ENCODE measurements around the gene MERTK.

The MERTK gene

GRCh38 chr2:112004253-112004645, 105.8 kb downstream of the MERTK start:
- no peak for DNase-seq

GRCh38 chr2:112005406-112006075, 107.1 kb downstream of the MERTK start:
- H3K27ac ChIP-seq: no peak overlapping the region

More at GRCh38 chr2:112004253-112004645, 105.8 kb downstream of the MERTK start:
- Histone ChIP-seq H3K9me3 (ENCODE audit: severe bottlenecking) (no peaks in the 10 kb centered on the region), H3K27ac (no peak overlapping the region), H3K36me3 (no peaks in the 10 kb centered on the region), H3K4me3 (ENCODE audit: low read depth, low read length) (no peak overlapping the region), H3K27me3 (ENCODE audit: insufficient read depth, low read depth, severe bottlenecking) (no peaks in the 10 kb centered on the region)
- no peak for TF ChIP-seq CTCF (IDR thresholded peaks at IDR 0.05; ENCODE audit: low read depth, low read length)

GRCh38 chr2:112006076-112006410, 107.6 kb downstream of the MERTK start:
- Histone ChIP-seq H3K36me3 (no peaks in the 10 kb centered on the region), H3K27ac (no peak overlapping the region), H3K27me3 (ENCODE audit: insufficient read depth, low read depth, severe bottlenecking) (no peaks in the 10 kb centered on the region), H3K4me3 (ENCODE audit: low read depth, low read length) (no peak overlapping the region), H3K9me3 (ENCODE audit: severe bottlenecking) (no peaks in the 10 kb centered on the region)
- no peak for TF ChIP-seq CTCF (IDR thresholded peaks at IDR 0.05; ENCODE audit: low read depth, low read length)
- no peak for DNase-seq

More at GRCh38 chr2:112005406-112006075, 107.1 kb downstream of the MERTK start:
- Histone ChIP-seq H3K4me3 (ENCODE audit: low read depth, low read length) (no peak overlapping the region), H3K27me3 (ENCODE audit: insufficient read depth, low read depth, severe bottlenecking) (no peaks in the 10 kb centered on the region), H3K36me3 (no peaks in the 10 kb centered on the region), H3K9me3 (ENCODE audit: severe bottlenecking) (no peaks in the 10 kb centered on the region)
- no peak for TF ChIP-seq CTCF (IDR thresholded peaks at IDR 0.05; ENCODE audit: low read depth, low read length)
- no peak for DNase-seq

GRCh38 chr2:112007493-112007892, 109.1 kb downstream of the MERTK start:
- H3K27ac ChIP-seq: no peak overlapping the region
- H3K36me3 ChIP-seq: no peaks in the 10 kb centered on the region
- H3K27me3 ChIP-seq (ENCODE audit: insufficient read depth, low read depth, severe bottlenecking): no peaks in the 10 kb centered on the region
- TF ChIP-seq CTCF (IDR thresholded peaks at IDR 0.05; ENCODE audit: low read depth, low read length): no peak
- no peak overlapping the region for H3K4me3 ChIP-seq (ENCODE audit: low read depth, low read length)
- no peak for DNase-seq
- no peaks in the 10 kb centered on the region for H3K9me3 ChIP-seq (ENCODE audit: severe bottlenecking)

GRCh38 chr2:112008910-112009485, 110.6 kb downstream of the MERTK start:
- no peak for TF ChIP-seq CTCF (IDR thresholded peaks at IDR 0.05; ENCODE audit: low read depth, low read length)
- Histone ChIP-seq H3K36me3 (no peaks in the 10 kb centered on the region), H3K27ac (no peak overlapping the region), H3K4me3 (ENCODE audit: low read depth, low read length) (no peak overlapping the region), H3K27me3 (ENCODE audit: insufficient read depth, low read depth, severe bottlenecking) (no peaks in the 10 kb centered on the region), H3K9me3 (ENCODE audit: severe bottlenecking) (no peaks in the 10 kb centered on the region)
- no peak for DNase-seq

GRCh38 chr2:112010751-112011150, 112.3 kb downstream of the MERTK start:
- no peaks in the 10 kb centered on the region for H3K27me3 ChIP-seq (ENCODE audit: insufficient read depth, low read depth, severe bottlenecking)
- TF ChIP-seq CTCF (IDR thresholded peaks at IDR 0.05; ENCODE audit: low read depth, low read length): no peak
- DNase-seq: no peak

More at GRCh38 chr2:112010751-112011150, 112.3 kb downstream of the MERTK start:
- no peak overlapping the region for H3K4me3 ChIP-seq (ENCODE audit: low read depth, low read length)
- no peaks in the 10 kb centered on the region for H3K9me3 ChIP-seq (ENCODE audit: severe bottlenecking)
- H3K27ac ChIP-seq: no peak overlapping the region
- H3K36me3 ChIP-seq: no peaks in the 10 kb centered on the region
